Fibroblast of lung (primary cell): ENCODE measurements around the gene ST6GALNAC2. TPM values are rescaled to one million over a fixed set of nuclear protein-coding genes. Genes with fewer than 3 reads are reported as not detected.

Experiments used
- DNase-seq, 2 donors: peaks; one replicate each; pipeline versions ENCODE4 v3.0.0 to v3.0.0-alpha.2; 2010; ENCODE audit warnings: low read depth in 2 of 2
- H2AFZ ChIP-seq: 2 replicates; pipeline ENCODE4 v1.5.1; 2012; ENCODE audit warnings: low read length, control low read depth, inconsistent platforms
- H3K27ac ChIP-seq: 2 replicates; pipeline ENCODE4 v1.5.1; 2011; ENCODE audit warnings: low read length, control low read depth; ENCODE audit not compliant: insufficient read depth
- H3K27me3 ChIP-seq: 2 replicates; pipeline ENCODE4 v1.5.1; 2011; ENCODE audit warnings: mild to moderate bottlenecking, low read length; ENCODE audit not compliant: control insufficient read depth, insufficient read depth
- H3K36me3 ChIP-seq: 2 replicates; pipeline ENCODE4 v1.5.1; 2011; ENCODE audit warnings: low read length; ENCODE audit not compliant: control insufficient read depth, insufficient read depth
- H3K4me1 ChIP-seq: 2 replicates; pipeline ENCODE4 v1.5.1; 2011; ENCODE audit warnings: low read length; ENCODE audit not compliant: control insufficient read depth, insufficient read depth; ENCODE audit errors: extremely low read depth
- H3K4me2 ChIP-seq: 2 replicates; pipeline ENCODE4 v1.5.1; 2011; ENCODE audit warnings: low read length, control low read depth; ENCODE audit not compliant: insufficient read depth; ENCODE audit errors: extremely low read depth
- H3K4me3 ChIP-seq, 4 experiments: fragments of 200-600 bp in 1 of 4; sonication (generic) in 1 of 4; replicated peaks in 1 of 4; 2 replicates each; pipeline ENCODE4 v1.5.1; 2011 to 2016; ENCODE audit warnings: low read length in 4 of 4, low read depth in 3 of 4, mild to moderate bottlenecking in 3 of 4, control low read depth in 2 of 4, inconsistent platforms in 1 of 4, mixed read lengths in 1 of 4; ENCODE audit not compliant: insufficient read depth in 1 of 4; ENCODE audit errors: control extremely low read depth in 1 of 4
- H3K79me2 ChIP-seq: 2 replicates; pipeline ENCODE4 v1.5.1; 2012; ENCODE audit warnings: mild to moderate bottlenecking, low read length, inconsistent platforms; ENCODE audit not compliant: control insufficient read depth, insufficient read depth
- H3K9ac ChIP-seq: 2 replicates; pipeline ENCODE4 v1.5.1; 2011; ENCODE audit warnings: mild to moderate bottlenecking, low read length, control low read depth; ENCODE audit not compliant: insufficient read depth
- H3K9me3 ChIP-seq: 2 replicates; pipeline ENCODE4 v1.5.1; 2012; ENCODE audit warnings: low read depth, low read length; ENCODE audit not compliant: control insufficient read depth, insufficient read depth
- H4K20me1 ChIP-seq: 2 replicates; pipeline ENCODE4 v1.5.1; 2011; ENCODE audit warnings: low read length; ENCODE audit not compliant: control insufficient read depth, insufficient read depth; ENCODE audit errors: extremely low read depth
- EZH2 ChIP-seq: IDR thresholded peaks from 2 replicates; pipeline ENCODE4 v1.5.1; 2012; ENCODE audit warnings: low read length, control low read depth, mild to moderate bottlenecking; ENCODE audit errors: missing control alignments
- polyA plus RNA-seq, 2 donors: library from polyadenylated mRNA; depleted of rRNA in 1 of 2; stranded (reverse) in 1 of 2; unstranded in 1 of 2; fragments of >200 nt; gene quantifications; 2 replicates each; pipeline ENCODE4 v1.2.1, GENCODE V29; 2011 to 2012; ENCODE audit warnings: missing spikeins in 1 of 2
- total RNA-seq: library from RNA; depleted of rRNA; stranded (reverse); fragments of >200 nt; gene quantifications from 2 replicates; pipeline ENCODE4 v1.2.1, GENCODE V29; 2014
- TF ChIP-seq, protein P1 (sequence below), 2 donors: IDR thresholded peaks in 1 of 2; conservative IDR thresholded peaks in 1 of 2; 1 replicate in 1 of 2; 2 replicates in 1 of 2; pipeline ENCODE4 v1.5.1; 2011 to 2012; ENCODE audit warnings: low read length in 2 of 2, control low read depth in 1 of 2, inconsistent platforms in 1 of 2, low read depth in 1 of 2, mild to moderate bottlenecking in 1 of 2

Gene ST6GALNAC2
- total and polyA plus RNA-seq, 2 donors (not counting 1 experiment from before 2014, with no cell fraction given) = 0.42 to 0.83 TPM

DNA sequence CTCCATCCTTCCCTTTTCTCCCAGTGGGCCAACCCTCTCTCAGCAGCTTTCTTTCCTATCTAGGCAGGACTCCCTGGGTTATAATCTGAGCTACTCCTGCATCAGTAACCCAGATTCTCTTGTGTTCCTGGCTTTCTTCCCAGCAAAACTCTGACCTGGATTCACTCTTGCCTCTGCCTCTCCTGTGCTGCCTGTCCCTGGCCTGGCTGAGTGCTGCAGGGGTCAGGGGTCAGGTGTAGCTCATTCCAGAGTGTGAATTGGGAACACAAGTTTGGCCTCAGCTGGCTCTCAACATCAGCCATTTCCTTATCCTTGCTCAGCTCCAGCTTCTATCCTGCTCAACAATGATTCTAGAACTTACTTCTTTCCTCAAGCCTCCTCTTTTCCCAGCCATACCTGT is 2.5 kb upstream of the ST6GALNAC2 start:
- Histone ChIP-seq H3K9ac (no peak overlapping the region), H3K79me2 (no peaks in the 10 kb centered on the region), H3K27me3 (peaks cover 20% of the 10 kb centered on the region), H3K4me1 (peaks cover 2% of the 10 kb centered on the region), H3K27ac (no peak overlapping the region), H4K20me1 (no peaks in the 10 kb centered on the region), H3K4me3 (no peak overlapping the region), H2AFZ (no peak overlapping the region), H3K9me3 (no peaks in the 10 kb centered on the region), H3K4me2 (no peak overlapping the region), H3K36me3 (no peaks in the 10 kb centered on the region)
- DNase-seq = no peak
- no peak for TF ChIP-seq EZH2
- TF ChIP-seq, protein P1, sequence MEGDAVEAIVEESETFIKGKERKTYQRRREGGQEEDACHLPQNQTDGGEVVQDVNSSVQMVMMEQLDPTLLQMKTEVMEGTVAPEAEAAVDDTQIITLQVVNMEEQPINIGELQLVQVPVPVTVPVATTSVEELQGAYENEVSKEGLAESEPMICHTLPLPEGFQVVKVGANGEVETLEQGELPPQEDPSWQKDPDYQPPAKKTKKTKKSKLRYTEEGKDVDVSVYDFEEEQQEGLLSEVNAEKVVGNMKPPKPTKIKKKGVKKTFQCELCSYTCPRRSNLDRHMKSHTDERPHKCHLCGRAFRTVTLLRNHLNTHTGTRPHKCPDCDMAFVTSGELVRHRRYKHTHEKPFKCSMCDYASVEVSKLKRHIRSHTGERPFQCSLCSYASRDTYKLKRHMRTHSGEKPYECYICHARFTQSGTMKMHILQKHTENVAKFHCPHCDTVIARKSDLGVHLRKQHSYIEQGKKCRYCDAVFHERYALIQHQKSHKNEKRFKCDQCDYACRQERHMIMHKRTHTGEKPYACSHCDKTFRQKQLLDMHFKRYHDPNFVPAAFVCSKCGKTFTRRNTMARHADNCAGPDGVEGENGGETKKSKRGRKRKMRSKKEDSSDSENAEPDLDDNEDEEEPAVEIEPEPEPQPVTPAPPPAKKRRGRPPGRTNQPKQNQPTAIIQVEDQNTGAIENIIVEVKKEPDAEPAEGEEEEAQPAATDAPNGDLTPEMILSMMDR (conservative IDR thresholded peaks at IDR 0.05 in 1 of 2, IDR thresholded peaks at IDR 0.05 in 1 of 2; ENCODE audit: low read depth in 1 of 2, low read length in 2 of 2) = no peak

DNA sequence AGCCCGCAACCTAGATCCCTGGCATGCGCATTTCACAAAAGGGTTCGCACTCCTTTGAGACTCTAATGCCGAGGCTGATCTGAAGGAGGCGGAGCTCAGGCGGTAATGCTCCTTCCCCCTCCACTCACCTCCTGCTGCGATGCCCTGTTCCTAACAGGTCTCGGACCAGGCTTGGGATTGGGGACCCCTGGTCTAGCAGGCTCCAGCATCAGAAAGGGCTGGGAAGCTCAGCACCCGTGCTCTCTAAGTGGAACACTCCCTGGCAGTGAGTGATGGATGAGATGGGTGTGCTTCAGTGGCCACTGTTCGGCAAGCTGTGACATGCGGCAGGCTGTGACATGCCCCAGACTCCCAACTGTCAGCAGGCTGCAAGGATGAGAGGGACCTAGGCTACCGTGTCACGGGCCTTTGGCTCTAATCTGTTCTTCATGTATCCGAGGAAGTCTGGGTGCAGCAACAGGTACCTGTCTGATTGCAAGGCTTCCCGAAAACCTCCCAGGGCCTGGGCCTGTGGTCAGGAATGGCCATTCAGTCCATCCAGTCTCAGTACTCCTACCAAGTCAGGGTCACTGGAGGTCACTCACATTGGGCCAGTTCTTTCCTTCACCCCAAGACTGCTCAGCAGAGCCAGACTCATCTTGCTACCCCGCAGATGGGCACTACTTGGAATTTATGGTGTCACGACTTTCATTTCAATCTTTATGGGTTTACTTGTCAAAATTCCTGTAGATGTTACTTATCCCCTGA is 1.3 kb upstream of the ST6GALNAC2 start:
- Histone ChIP-seq H3K9ac (no peak overlapping the region), H2AFZ (no peak overlapping the region), H3K9me3 (no peaks in the 10 kb centered on the region), H3K27ac (no peak overlapping the region), H3K27me3 (peaks cover 20% of the 10 kb centered on the region), H4K20me1 (no peaks in the 10 kb centered on the region), H3K4me2 (no peak overlapping the region), H3K79me2 (no peaks in the 10 kb centered on the region), H3K36me3 (no peaks in the 10 kb centered on the region), H3K4me1 (peaks cover 2% of the 10 kb centered on the region), H3K4me3 (no peak overlapping the region)
- no peak for DNase-seq
- TF ChIP-seq, protein P1 (conservative IDR thresholded peaks at IDR 0.05 in 1 of 2, IDR thresholded peaks at IDR 0.05 in 1 of 2; ENCODE audit: low read depth in 1 of 2, low read length in 2 of 2) = no peak
- peak; percentile 84 for TF ChIP-seq EZH2

DNA sequence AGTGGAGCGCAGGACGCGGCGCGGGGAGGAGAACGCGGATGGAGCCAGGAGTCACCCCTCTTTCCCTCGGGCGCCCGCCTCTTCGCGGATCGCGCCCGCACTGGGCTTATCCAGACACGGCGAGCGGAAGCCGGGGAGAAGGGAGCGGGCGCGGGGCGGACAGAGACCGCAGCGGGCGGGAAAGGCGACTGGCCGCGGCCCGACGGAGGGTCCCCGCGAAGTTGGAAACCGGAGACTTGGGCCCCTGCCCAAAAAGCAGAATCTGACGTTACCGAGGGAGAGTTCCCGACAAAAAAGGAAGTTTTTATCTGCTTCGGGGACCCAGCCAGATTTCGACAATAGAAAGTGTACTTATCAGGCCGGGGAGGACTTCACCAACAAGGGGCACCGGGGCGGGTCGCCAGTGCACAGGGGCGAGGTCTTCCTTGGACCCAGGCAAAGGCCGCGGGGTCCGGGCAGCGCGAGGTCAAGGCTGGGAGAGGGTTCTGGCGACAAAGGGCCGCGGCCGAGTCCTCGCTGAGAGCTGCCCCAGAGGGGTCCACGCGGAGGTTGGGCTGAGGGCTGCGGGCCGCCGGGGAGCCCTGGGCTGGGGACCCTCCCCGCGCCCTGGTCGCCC is 519 bp downstream of the ST6GALNAC2 start:
- no peaks in the 10 kb centered on the region for H3K79me2 ChIP-seq

More for the DNA sequence above, 519 bp downstream of the ST6GALNAC2 start:
- peak overlapping the region; percentile 16 for H3K9ac ChIP-seq
- TF ChIP-seq EZH2 = peak; percentile 37
- TF ChIP-seq, protein P1 (conservative IDR thresholded peaks at IDR 0.05 in 1 of 2, IDR thresholded peaks at IDR 0.05 in 1 of 2; ENCODE audit: low read depth in 1 of 2, low read length in 2 of 2) = no peak
- H3K36me3 ChIP-seq = no peaks in the 10 kb centered on the region
- peak in 1 of 2 donors; percentile 36 for DNase-seq
- no peaks in the 10 kb centered on the region for H4K20me1 ChIP-seq
- peak overlapping the region; percentile 50 to 55 (median 52) for H3K4me3 ChIP-seq
- peak overlapping the region; percentile 59 for H2AFZ ChIP-seq
- peak overlapping the region; percentile 87 for H3K4me2 ChIP-seq
- H3K27me3 ChIP-seq = peaks cover 20% of the 10 kb centered on the region
- no peaks in the 10 kb centered on the region for H3K9me3 ChIP-seq
- peaks cover 2% of the 10 kb centered on the region for H3K4me1 ChIP-seq
- no peak overlapping the region for H3K27ac ChIP-seq
